Skeletal muscle tissue (tissue), 4 donors: ENCODE measurements around the gene GSTO2. TPM values are rescaled to one million over a fixed set of nuclear protein-coding genes. Genes with fewer than 3 reads are reported as not detected.

Source experiments
- H3K27ac ChIP-seq: one replicate; pipeline ENCODE4 v1.7.0; 2013; ENCODE audit warnings: mild to moderate bottlenecking, low read depth, low read length, inconsistent platforms
- H3K27me3 ChIP-seq, 3 donors: one replicate each; pipeline ENCODE4 v1.7.0; 2013; ENCODE audit warnings: low read length in 3 of 3; ENCODE audit not compliant: control insufficient read depth in 3 of 3, insufficient read depth in 3 of 3
- H3K36me3 ChIP-seq, 3 donors: one replicate each; pipeline ENCODE4 v1.7.0; 2013; ENCODE audit warnings: low read length in 3 of 3; ENCODE audit not compliant: control insufficient read depth in 3 of 3, insufficient read depth in 3 of 3
- H3K4me1 ChIP-seq, 3 donors: one replicate each; pipeline ENCODE4 v1.7.0; 2013; ENCODE audit warnings: low read length in 3 of 3, mild to moderate bottlenecking in 3 of 3; ENCODE audit not compliant: control insufficient read depth in 3 of 3, insufficient read depth in 3 of 3
- H3K4me3 ChIP-seq, 3 donors: one replicate each; pipeline ENCODE4 v1.7.0; 2013; ENCODE audit warnings: low read length in 3 of 3
- H3K9ac ChIP-seq, 3 donors: one replicate each; pipeline ENCODE4 v1.7.0; 2013; ENCODE audit warnings: low read length in 3 of 3, mild to moderate bottlenecking in 3 of 3, moderate library complexity in 2 of 3, low read depth in 1 of 3
- H3K9me3 ChIP-seq, 3 donors: one replicate each; pipeline ENCODE4 v1.7.0; 2013; ENCODE audit warnings: low read length in 3 of 3; ENCODE audit not compliant: control insufficient read depth in 3 of 3
- total RNA-seq: library from RNA; depleted of rRNA; stranded (reverse); fragments of >200 nt; gene quantifications from one replicate; pipeline ENCODE4 v1.2.3, GENCODE V29; 2014
- donor health status: Osteomylitis.

Gene GSTO2
- not detected for total RNA-seq

- Histone ChIP-seq H3K9me3 (no peaks in the 10 kb centered on the region), H3K27me3 (no peaks in the 10 kb centered on the region), H3K4me1 (peaks cover 7 to 12% (median 9%) of the 10 kb centered on the region in 3 donors), H3K36me3 (peaks cover 17 to 30% (median 30%) of the 10 kb centered on the region in 3 donors), H3K9ac (peak within 1 kb of the TSS; percentile 85 to 90 (median 89)), H3K4me3 (peak within 1 kb of the TSS; percentile 87 to 90 (median 89)), H3K27ac (peak within 1 kb of the TSS; percentile 69)
Observed at GRCh38 chr10:104268713-104269645, at the start of gene GSTO2. GSTO2 (plus strand) TSS chr10:104269184; CDS start chr10:104274916, 5,732 bp downstream.

DNA sequence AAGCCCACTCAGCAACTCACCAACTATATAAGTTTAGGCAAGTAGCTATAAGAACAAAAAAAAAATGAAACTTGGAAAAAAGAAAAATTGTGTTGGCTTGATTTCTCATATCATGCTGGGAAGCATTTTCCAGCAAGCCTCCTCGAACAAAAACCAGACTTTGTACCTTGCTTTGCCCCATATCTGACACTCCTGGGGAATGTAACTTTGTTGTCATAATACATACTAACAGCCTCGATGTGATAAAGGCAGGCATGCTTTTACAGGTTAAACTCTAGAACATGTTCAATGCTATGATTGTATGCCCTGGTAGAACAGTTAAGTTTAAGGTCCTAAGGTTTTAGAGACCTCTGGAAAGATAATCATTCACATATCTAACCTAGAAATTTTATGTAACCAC is 48.5 kb upstream of the GSTO2 start:
- no peak overlapping the region for H3K9ac ChIP-seq
- H3K9me3 ChIP-seq, result no peaks in the 10 kb centered on the region
- H3K27ac ChIP-seq, result no peak overlapping the region
- H3K27me3 ChIP-seq, result peaks cover 0 to 11% (median 9%) of the 10 kb centered on the region in 3 donors
- H3K36me3 ChIP-seq, result no peaks in the 10 kb centered on the region
- H3K4me1 ChIP-seq, result no peaks in the 10 kb centered on the region
- H3K4me3 ChIP-seq, result no peak overlapping the region

GRCh38 chr10:104223304-104223703 is 45.7 kb upstream of the GSTO2 start:
- Histone ChIP-seq H3K9ac (no peak overlapping the region), H3K27me3 (peaks cover 0 to 6% (median 3%) of the 10 kb centered on the region in 3 donors), H3K27ac (no peak overlapping the region), H3K4me1 (no peaks in the 10 kb centered on the region), H3K9me3 (no peaks in the 10 kb centered on the region), H3K4me3 (no peak overlapping the region), H3K36me3 (no peaks in the 10 kb centered on the region)

- Histone ChIP-seq H3K9me3 (peaks cover 0 to 4% (median 0%) of the 10 kb centered on the region in 3 donors), H3K9ac (no peak overlapping the region), H3K4me3 (no peak overlapping the region), H3K4me1 (peaks cover 7 to 8% (median 7%) of the 10 kb centered on the region in 3 donors), H3K27ac (no peak overlapping the region), H3K27me3 (no peaks in the 10 kb centered on the region), H3K36me3 (no peaks in the 10 kb centered on the region)
Observed at GRCh38 chr10:104230490-104230889, 38.5 kb upstream of the GSTO2 start.

DNA sequence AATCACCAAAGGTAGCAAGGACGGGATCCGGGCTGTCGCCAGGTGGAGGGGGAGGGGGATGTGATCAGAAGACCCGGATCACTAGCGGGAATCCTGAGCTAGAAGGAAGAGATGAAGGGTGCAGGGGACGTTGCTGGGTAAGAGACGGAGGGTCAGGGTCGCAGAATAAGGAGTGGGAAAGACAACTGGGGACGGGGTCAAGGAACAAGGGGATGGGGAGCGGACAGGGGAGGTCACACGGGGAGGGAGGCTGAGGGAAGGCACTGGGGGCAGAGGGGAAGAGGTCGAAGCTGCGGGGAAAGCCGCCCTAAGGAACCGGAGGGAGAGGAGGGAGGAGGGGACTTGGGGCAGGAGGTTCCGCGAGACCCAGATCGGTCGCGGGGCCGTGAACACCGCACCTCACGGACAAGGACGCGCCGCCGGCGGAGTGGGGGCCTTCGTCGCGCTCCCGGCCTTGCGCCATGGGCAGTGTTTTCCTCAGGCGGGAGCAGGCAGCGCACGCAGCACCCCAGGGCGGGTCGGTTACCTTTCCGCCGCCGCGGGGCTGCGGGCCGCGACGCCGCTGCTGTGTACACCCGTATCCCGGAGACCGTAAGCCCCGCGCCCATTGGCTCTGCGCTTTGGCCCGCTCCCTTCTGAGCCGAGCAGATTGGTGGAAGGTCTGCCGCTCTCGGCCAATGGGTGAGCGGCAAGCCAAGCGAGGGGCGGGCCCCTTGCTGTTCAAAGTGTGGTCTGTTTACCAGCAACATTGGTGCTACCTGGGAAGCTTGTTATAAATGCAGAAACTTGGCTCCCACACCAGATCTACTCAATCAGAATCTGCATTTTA is 37.0 kb upstream of the GSTO2 start, which contains the start of gene CFAP43:
CFAP43 (minus strand) TSS at position 581 of the 829 bp plus-strand sequence; CDS start at position 463, 118 bp downstream.
- Histone ChIP-seq H3K9ac (peak within 1 kb of the TSS; percentile 78 to 85 (median 80)), H3K27ac (no peak within 1 kb of the TSS), H3K9me3 (peaks cover 0 to 4% (median 0%) of the 10 kb centered on the region in 3 donors), H3K4me1 (peaks cover 7 to 8% (median 7%) of the 10 kb centered on the region in 3 donors), H3K4me3 (peak within 1 kb of the TSS; percentile 83 to 96 (median 92)), H3K36me3 (no peaks in the 10 kb centered on the region), H3K27me3 (no peaks in the 10 kb centered on the region)

GRCh38 chr10:104232613-104233102 is 36.3 kb upstream of the GSTO2 start:
- Histone ChIP-seq H3K36me3 (no peaks in the 10 kb centered on the region), H3K4me3 (peak overlapping the region; percentile 83 to 96 (median 92)), H3K27me3 (no peaks in the 10 kb centered on the region), H3K27ac (no peak overlapping the region), H3K9me3 (peaks cover 0 to 4% (median 0%) of the 10 kb centered on the region in 3 donors), H3K4me1 (peaks cover 7 to 8% (median 7%) of the 10 kb centered on the region in 3 donors), H3K9ac (peak overlapping the region; percentile 20 to 85 (median 80))

GRCh38 chr10:104233817-104234216 is 35.2 kb upstream of the GSTO2 start:
- Histone ChIP-seq H3K27me3 (no peaks in the 10 kb centered on the region), H3K4me3 (no peak overlapping the region), H3K4me1 (peaks cover 7 to 8% (median 7%) of the 10 kb centered on the region in 3 donors), H3K9ac (no peak overlapping the region), H3K27ac (no peak overlapping the region), H3K36me3 (no peaks in the 10 kb centered on the region), H3K9me3 (peaks cover 0 to 4% (median 0%) of the 10 kb centered on the region in 3 donors)

DNA sequence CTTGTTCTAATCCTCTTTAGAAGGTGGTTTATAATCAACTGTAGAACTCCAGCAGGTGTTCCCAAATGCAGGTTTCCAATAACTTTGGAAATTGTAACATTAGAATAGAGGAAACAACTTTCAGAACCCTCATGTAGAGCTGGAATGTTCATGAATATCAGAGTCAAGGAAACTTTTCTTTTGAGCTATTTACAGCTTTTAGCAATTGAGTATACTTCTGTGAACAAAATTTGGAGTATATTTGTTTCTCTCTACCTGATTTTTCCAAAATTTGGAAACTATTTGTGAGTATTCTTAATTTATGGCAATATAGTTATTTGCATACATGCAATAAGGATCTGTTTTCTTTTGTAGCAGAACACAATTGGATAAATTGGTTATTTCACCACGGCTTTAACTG is 34.0 kb upstream of the GSTO2 start:
- Histone ChIP-seq H3K4me3 (no peak overlapping the region), H3K27me3 (no peaks in the 10 kb centered on the region), H3K4me1 (peaks cover 7 to 8% (median 7%) of the 10 kb centered on the region in 3 donors), H3K9me3 (peaks cover 0 to 4% (median 0%) of the 10 kb centered on the region in 3 donors), H3K9ac (no peak overlapping the region), H3K36me3 (no peaks in the 10 kb centered on the region), H3K27ac (no peak overlapping the region)

DNA sequence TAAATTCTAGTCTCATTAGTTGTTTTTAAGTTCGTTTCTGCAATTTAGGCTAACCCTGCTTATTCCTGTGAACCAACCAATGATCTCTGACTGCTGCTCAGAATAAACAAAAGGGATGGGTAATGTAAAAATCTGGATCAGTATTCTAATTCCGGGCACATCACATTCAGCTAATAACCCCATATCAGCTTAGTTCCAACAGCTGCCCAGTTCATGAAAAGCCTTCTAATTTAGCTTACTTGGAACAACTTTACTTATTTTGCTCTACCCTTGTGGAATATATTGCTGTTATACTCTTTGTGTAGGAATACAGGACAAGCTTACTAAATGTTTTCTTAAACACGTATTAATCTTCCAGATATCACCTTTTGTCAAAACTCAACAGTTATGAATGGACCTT is 33.2 kb upstream of the GSTO2 start:
- Histone ChIP-seq H3K4me1 (peaks cover 7 to 8% (median 7%) of the 10 kb centered on the region in 3 donors), H3K9ac (no peak overlapping the region), H3K27ac (no peak overlapping the region), H3K36me3 (no peaks in the 10 kb centered on the region), H3K27me3 (no peaks in the 10 kb centered on the region), H3K4me3 (no peak overlapping the region), H3K9me3 (peaks cover 0 to 4% (median 0%) of the 10 kb centered on the region in 3 donors)
